ENCODE measurements around the gene CDK5. TPM values are rescaled to one million over a fixed set of nuclear protein-coding genes. Genes with fewer than 3 reads are reported as not detected.
"Not testable (repeated sequence)": the region's sequence is repeated elsewhere in the genome, so short reads cannot be mapped to it uniquely, and the experiment has no call there.

The CDK5 gene
- total RNA-seq, 6 donors from 2014 or later = 2.1 to 14.4 (median 10.1) TPM

DNA sequence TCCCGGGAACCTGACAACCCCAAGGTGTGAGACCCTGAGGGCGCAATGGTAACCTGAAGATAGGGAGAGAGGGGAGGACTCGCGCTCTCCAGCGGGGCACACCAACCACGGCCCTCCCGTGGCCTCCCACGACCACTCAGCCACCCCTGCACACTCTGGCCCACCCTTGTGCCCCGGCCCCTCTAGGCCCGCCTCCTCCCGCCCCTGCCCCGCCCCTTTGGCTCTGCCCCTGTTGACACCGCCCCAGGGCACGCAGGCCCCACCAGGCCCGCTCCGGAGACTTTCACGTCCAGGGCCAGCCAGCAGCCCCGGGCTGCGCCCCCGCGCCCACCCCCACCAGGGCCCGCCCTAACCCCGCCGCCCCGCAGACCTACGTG lies 44.4 kb downstream of the CDK5 start:
- H3K36me3 ChIP-seq = peaks cover 0 to 5% (median 0%) of the 10 kb centered on the region in 4 donors
- TF ChIP-seq POLR2AphosphoS5 (IDR thresholded peaks at IDR 0.05) (no peak), CTCF (IDR thresholded peaks at IDR 0.05) (no peak), POLR2A (IDR thresholded peaks at IDR 0.05) (no peak), EP300 (IDR thresholded peaks at IDR 0.05) (no peak)
- H3K27me3 ChIP-seq = peaks cover 0 to 22% (median 3%) of the 10 kb centered on the region in 4 donors
- no peaks in the 10 kb centered on the region for H3K9me3 ChIP-seq
- H3K4me3 ChIP-seq = peak overlapping the region in 3 of 4 donors; percentile 23 to 41 (median 30)
- peaks cover 42 to 61% (median 50%) of the 10 kb centered on the region in 4 donors for H3K4me1 ChIP-seq
- WGBS, 2 donors = 74% methylated on average over 13 of the region's 26 CpGs; no CpG with 5 or more reads in 1 of the 2 donors
- ATAC-seq (ENCODE audit: low FRiP score in 2 of 2) (peak in 1 of 2 donors; percentile 2), DNase-seq (no peak)
- peak overlapping the region in 1 of 4 donors; percentile 8 for H3K27ac ChIP-seq

GRCh38 chr7:151012911-151013347 lies 44.8 kb downstream of the CDK5 start:
- Histone ChIP-seq H3K4me1 (peaks cover 42 to 60% (median 49%) of the 10 kb centered on the region in 4 donors), H3K27me3 (peaks cover 0 to 18% (median 2%) of the 10 kb centered on the region in 4 donors), H3K36me3 (peaks cover 0 to 5% (median 0%) of the 10 kb centered on the region in 4 donors), H3K27ac (no peak overlapping the region), H3K9me3 (no peaks in the 10 kb centered on the region), H3K4me3 (no peak overlapping the region)
- 51 to 64% methylated on average over 8 to 18 of the region's 23 CpGs for WGBS, 2 donors
- TF ChIP-seq POLR2A (IDR thresholded peaks at IDR 0.05) (no peak), CTCF (IDR thresholded peaks at IDR 0.05) (peak in 3 of 6 experiments; percentile 27 to 44 (median 35))
- ATAC-seq (ENCODE audit: low FRiP score in 2 of 2) (peak in 1 of 2 donors; percentile 29), DNase-seq (no peak)

- H3K4me1 ChIP-seq = peaks cover 41 to 61% (median 51%) of the 10 kb centered on the region in 4 donors
- TF ChIP-seq POLR2A (IDR thresholded peaks at IDR 0.05) (no peak), EP300 (IDR thresholded peaks at IDR 0.05) (no peak), POLR2AphosphoS5 (IDR thresholded peaks at IDR 0.05) (no peak), CTCF (IDR thresholded peaks at IDR 0.05) (no peak)
- no peak for DNase-seq
- peaks cover 0 to 5% (median 0%) of the 10 kb centered on the region in 4 donors for H3K36me3 ChIP-seq
- no peak overlapping the region for H3K27ac ChIP-seq
- H3K27me3 ChIP-seq = peaks cover 0 to 12% (median 2%) of the 10 kb centered on the region in 4 donors
- 64 to 71% methylated on average over 6 of the region's 6 CpGs for WGBS, 2 donors
- H3K9me3 ChIP-seq = no peaks in the 10 kb centered on the region
- ATAC-seq (ENCODE audit: low FRiP score in 2 of 2) = no peak
- H3K4me3 ChIP-seq = no peak overlapping the region
Measured at GRCh38 chr7:151012031-151012692, 45.5 kb downstream of the CDK5 start.

DNA sequence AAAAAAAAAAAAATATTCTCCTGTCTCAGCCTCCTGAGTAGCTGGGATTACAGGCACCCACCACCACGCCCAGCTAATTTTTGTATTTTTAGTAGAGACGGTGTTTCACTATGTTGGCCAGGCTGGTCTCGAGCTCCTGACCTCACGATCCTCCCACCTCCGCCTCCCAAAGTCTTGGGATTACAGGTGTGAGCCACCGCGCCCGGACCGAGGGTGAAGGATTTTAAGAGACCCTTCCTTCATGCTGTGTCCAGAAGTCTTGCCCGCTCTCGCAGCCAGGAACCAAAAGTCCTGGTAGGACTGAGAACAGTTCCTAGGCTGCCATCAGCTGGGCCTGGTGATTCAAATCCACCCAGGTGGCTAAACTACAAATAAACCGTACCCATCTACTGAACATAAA lies 46.1 kb downstream of the CDK5 start:
- H3K36me3 ChIP-seq; H3K4me3 ChIP-seq; DNase-seq; ATAC-seq (ENCODE audit: low FRiP score in 2 of 2); H3K9me3 ChIP-seq; H3K27ac ChIP-seq: not testable (repeated sequence)
- H3K27me3 ChIP-seq = peaks cover 0 to 12% (median 2%) of the 10 kb centered on the region in 4 donors
- WGBS, 2 donors = 86 to 89% methylated on average over 12 of the region's 12 CpGs
- H3K4me1 ChIP-seq = peaks cover 43 to 67% (median 54%) of the 10 kb centered on the region in 4 donors

- ATAC-seq (ENCODE audit: low FRiP score in 2 of 2) (no peak), DNase-seq (no peak)
- H3K9me3 ChIP-seq = no peaks in the 10 kb centered on the region
- H3K4me1 ChIP-seq = peaks cover 43 to 69% (median 54%) of the 10 kb centered on the region in 4 donors
- peaks cover 0 to 5% (median 0%) of the 10 kb centered on the region in 4 donors for H3K36me3 ChIP-seq
- TF ChIP-seq EP300 (IDR thresholded peaks at IDR 0.05) (no peak), POLR2A (IDR thresholded peaks at IDR 0.05) (no peak), POLR2AphosphoS5 (IDR thresholded peaks at IDR 0.05) (no peak), CTCF (IDR thresholded peaks at IDR 0.05) (no peak)
- 67% methylated on average over 1 of the region's 1 CpG; no CpG with 5 or more reads in 1 of the 2 donors for WGBS, 2 donors
- H3K27me3 ChIP-seq = peaks cover 0 to 12% (median 2%) of the 10 kb centered on the region in 4 donors
- H3K4me3 ChIP-seq = peak overlapping the region in 2 of 4 donors; percentile 32 to 38
- peak overlapping the region in 2 of 4 donors; percentile 0 to 54 for H3K27ac ChIP-seq
Measured at GRCh38 chr7:151011097-151011409, 46.6 kb downstream of the CDK5 start.

Data from upper lobe of left lung (tissue), 6 donors.